HEK293 (cell line): ENCODE measurements around the gene IQCH.
A peak's percentile ranks its signal among the peaks of the same experiment; 100 is the strongest.

Source experiments
- CTCF ChIA-PET: fragments of 350-600 bp; formaldehyde crosslinking; extraction: SDS; loops from one replicate; lab custom pipeline; 2021; ENCODE audit warnings: antibody characterized with exemption; lab: Yijun Ruan, JAX
- POLR2A ChIA-PET: fragments of 300-600 bp; formaldehyde crosslinking; extraction: SDS; loops from one replicate; lab custom pipeline; 2020; ENCODE audit warnings: antibody characterized with exemption, inconsistent platforms; lab: Yijun Ruan, JAX
- H3K27ac ChIP-seq: fragments of 200-500 bp; sonication (Bioruptor generic); 2 replicates; pipeline ENCODE4 v1.5.1; 2014; ENCODE audit warnings: low read depth, low read length, control low read depth, inconsistent platforms; ENCODE audit errors: extremely low read depth
- H3K36me3 ChIP-seq, 2 experiments: fragments of 200-500 bp in 1 of 2; sonication (Bioruptor generic) in 1 of 2; 1 replicate in 1 of 2; 2 replicates in 1 of 2; pipeline ENCODE4 v1.5.1; 2014 to 2017; ENCODE audit warnings: inconsistent platforms in 2 of 2, low read length in 2 of 2; ENCODE audit not compliant: control insufficient read depth in 2 of 2, insufficient read depth in 1 of 2
- H3K4me1 ChIP-seq: fragments of 200-500 bp; sonication (Bioruptor generic); 2 replicates; pipeline ENCODE4 v1.5.1; 2014; ENCODE audit warnings: mild to moderate bottlenecking, low read length, inconsistent platforms; ENCODE audit not compliant: control insufficient read depth, insufficient read depth
- H3K4me3 ChIP-seq: 2 replicates; pipeline ENCODE4 v1.5.1; 2011; ENCODE audit warnings: low read depth, mild to moderate bottlenecking, control low read depth, low read length, moderate library complexity
- H3K9me3 ChIP-seq: fragments of 200-500 bp; sonication (Bioruptor generic); 2 replicates; pipeline ENCODE4 v1.5.1; 2014; ENCODE audit warnings: low read depth, low read length, inconsistent platforms; ENCODE audit not compliant: control insufficient read depth, insufficient read depth
- BCL11B ChIP-seq: fragments of 450-650 bp; formaldehyde crosslinking; IDR thresholded peaks from 2 replicates; pipeline ENCODE4 v1.5.1; 2016; ENCODE audit warnings: low read depth, missing biosample characterization, missing genetic modification characterization
- EGR2 ChIP-seq: fragments of 450-650 bp; formaldehyde crosslinking; IDR thresholded peaks from 2 replicates; pipeline ENCODE4 v1.5.1; 2016; ENCODE audit warnings: low read depth, missing biosample characterization, missing genetic modification characterization
- GLI2 ChIP-seq: fragments of 450-650 bp; formaldehyde crosslinking; IDR thresholded peaks from 2 replicates; pipeline ENCODE4; 2017; ENCODE audit warnings: missing biosample characterization, missing genetic modification characterization, low read depth, borderline replicate concordance
- IKZF3 ChIP-seq: fragments of 450-650 bp; IDR thresholded peaks from 2 replicates; pipeline ENCODE4 v1.5.0; 2018; ENCODE audit warnings: missing biosample characterization, mild to moderate bottlenecking, missing genetic modification characterization, moderate library complexity
- KLF7 ChIP-seq: fragments of 450-650 bp; formaldehyde crosslinking; IDR thresholded peaks from 2 replicates; pipeline ENCODE4 v1.5.1; 2016; ENCODE audit warnings: missing biosample characterization, missing genetic modification characterization, borderline replicate concordance
- SP7 ChIP-seq: fragments of 450-650 bp; formaldehyde crosslinking; IDR thresholded peaks from 2 replicates; pipeline ENCODE4 v1.5.1; 2016; ENCODE audit warnings: missing biosample characterization, missing genetic modification characterization
- ZBTB20 ChIP-seq: fragments of 450-650 bp; formaldehyde crosslinking; IDR thresholded peaks from 2 replicates; pipeline ENCODE4 v1.5.1; 2016; ENCODE audit warnings: missing biosample characterization, missing genetic modification characterization
- ZBTB21 ChIP-seq: fragments of 450-650 bp; formaldehyde crosslinking; IDR thresholded peaks from 2 replicates; pipeline ENCODE4 v1.5.1; 2017; ENCODE audit warnings: missing biosample characterization, missing genetic modification characterization
- ZEB2 ChIP-seq: fragments of 450-650 bp; formaldehyde crosslinking; IDR thresholded peaks from 2 replicates; pipeline ENCODE4 v1.5.1; 2016; ENCODE audit warnings: missing biosample characterization, missing genetic modification characterization
- ZNF16 ChIP-seq: fragments of 450-650 bp; formaldehyde crosslinking; IDR thresholded peaks from 2 replicates; pipeline ENCODE4 v1.5.1; 2016; ENCODE audit warnings: low read depth, missing biosample characterization, missing genetic modification characterization
- ZNF169 ChIP-seq: fragments of 450-650 bp; formaldehyde crosslinking; IDR thresholded peaks from 2 replicates; pipeline ENCODE4 v1.5.1; 2016; ENCODE audit warnings: missing biosample characterization, missing genetic modification characterization
- ZNF202 ChIP-seq: fragments of 450-650 bp; formaldehyde crosslinking; IDR thresholded peaks from 2 replicates; pipeline ENCODE4 v1.5.1; 2016; ENCODE audit warnings: missing biosample characterization, missing genetic modification characterization, borderline replicate concordance
- ZNF366 ChIP-seq: fragments of 450-650 bp; formaldehyde crosslinking; conservative IDR thresholded peaks from 2 replicates; pipeline ENCODE4 v1.5.1; 2016; ENCODE audit warnings: missing biosample characterization, missing genetic modification characterization
- ZNF530 ChIP-seq: fragments of 450-650 bp; formaldehyde crosslinking; IDR thresholded peaks from 2 replicates; pipeline ENCODE4 v1.5.1; 2016; ENCODE audit warnings: low read depth, missing biosample characterization, missing genetic modification characterization
- ZNF600 ChIP-seq: fragments of 450-650 bp; formaldehyde crosslinking; IDR thresholded peaks from 2 replicates; pipeline ENCODE4 v1.5.1; 2016; ENCODE audit warnings: missing biosample characterization, missing genetic modification characterization
- ZNF610 ChIP-seq: fragments of 450-650 bp; formaldehyde crosslinking; IDR thresholded peaks from 2 replicates; pipeline ENCODE4 v1.5.1; 2016; ENCODE audit warnings: missing biosample characterization, missing genetic modification characterization, borderline replicate concordance
- ZNF664 ChIP-seq: fragments of 450-650 bp; formaldehyde crosslinking; IDR thresholded peaks from 2 replicates; pipeline ENCODE4 v1.5.1; 2016; ENCODE audit warnings: missing biosample characterization, missing genetic modification characterization
- ZNF768 ChIP-seq: fragments of 450-650 bp; formaldehyde crosslinking; IDR thresholded peaks from 2 replicates; pipeline ENCODE4 v1.5.1; 2018; ENCODE audit warnings: missing biosample characterization, mild to moderate bottlenecking, missing genetic modification characterization
- ZNF791 ChIP-seq: fragments of 450-650 bp; formaldehyde crosslinking; IDR thresholded peaks from 2 replicates; pipeline ENCODE4 v1.5.1; 2016; ENCODE audit warnings: missing biosample characterization, missing genetic modification characterization
- ZSCAN16 ChIP-seq: fragments of 450-650 bp; formaldehyde crosslinking; IDR thresholded peaks from 2 replicates; pipeline ENCODE4 v1.5.1; 2016; ENCODE audit warnings: missing biosample characterization, missing genetic modification characterization
- TF ChIP-seq, protein P1 (sequence below): fragments of 450-650 bp; formaldehyde crosslinking; IDR thresholded peaks from 2 replicates; pipeline ENCODE4 v1.5.1; 2016; ENCODE audit warnings: missing biosample characterization, missing genetic modification characterization
- TF ChIP-seq, protein P2 (sequence below): fragments of 450-650 bp; formaldehyde crosslinking; IDR thresholded peaks from 2 replicates; pipeline ENCODE4 v1.5.1; 2017; ENCODE audit warnings: missing biosample characterization, missing genetic modification characterization
- TF ChIP-seq, protein P3 (sequence below): fragments of 450-650 bp; formaldehyde crosslinking; IDR thresholded peaks from 2 replicates; pipeline ENCODE4 v1.5.1; 2017; ENCODE audit warnings: missing biosample characterization, missing genetic modification characterization
- TF ChIP-seq, protein P4 (sequence below): fragments of 450-650 bp; formaldehyde crosslinking; IDR thresholded peaks from 2 replicates; pipeline ENCODE4 v1.5.1; 2016; ENCODE audit warnings: missing biosample characterization, missing genetic modification characterization

The IQCH gene

DNA sequence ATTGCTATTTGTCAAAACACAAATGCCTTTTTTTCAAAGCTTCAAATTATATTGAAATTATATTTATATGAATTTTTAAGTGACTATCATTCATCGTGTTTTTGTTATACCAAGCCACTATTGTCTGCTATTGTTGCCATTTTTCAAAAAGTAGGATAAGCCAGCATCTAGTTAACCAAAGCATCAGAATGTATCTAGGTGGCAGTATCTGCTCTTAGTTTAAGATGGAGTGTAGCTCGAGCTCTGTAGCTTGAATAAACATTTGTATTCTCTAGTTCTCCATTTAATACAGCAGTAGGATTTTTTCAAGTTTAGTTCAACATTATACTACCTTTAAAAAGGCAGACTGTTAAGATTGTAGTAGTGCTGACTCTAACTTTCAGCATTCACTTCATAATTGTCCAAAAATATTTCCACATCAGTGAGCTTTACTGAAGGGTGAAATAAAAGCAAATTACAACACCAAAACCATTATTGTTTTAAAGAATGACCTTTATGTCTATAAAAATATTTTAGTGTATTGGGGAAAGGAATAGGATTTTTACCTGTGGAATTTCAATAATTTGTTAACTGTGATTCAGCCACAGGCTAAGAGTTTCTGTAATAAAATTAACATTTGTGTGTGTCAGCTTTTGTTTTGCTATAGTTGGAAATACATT lies 246.7 kb downstream of the IQCH start (continued):
- TF ChIP-seq GLI2 (tag by site-specific recombination) (no peak), ZNF366 (tag by site-specific recombination) (no peak), ZNF610 (tag by site-specific recombination) (no peak), ZNF791 (no peak), ZNF664 (tag by site-specific recombination) (no peak)

DNA sequence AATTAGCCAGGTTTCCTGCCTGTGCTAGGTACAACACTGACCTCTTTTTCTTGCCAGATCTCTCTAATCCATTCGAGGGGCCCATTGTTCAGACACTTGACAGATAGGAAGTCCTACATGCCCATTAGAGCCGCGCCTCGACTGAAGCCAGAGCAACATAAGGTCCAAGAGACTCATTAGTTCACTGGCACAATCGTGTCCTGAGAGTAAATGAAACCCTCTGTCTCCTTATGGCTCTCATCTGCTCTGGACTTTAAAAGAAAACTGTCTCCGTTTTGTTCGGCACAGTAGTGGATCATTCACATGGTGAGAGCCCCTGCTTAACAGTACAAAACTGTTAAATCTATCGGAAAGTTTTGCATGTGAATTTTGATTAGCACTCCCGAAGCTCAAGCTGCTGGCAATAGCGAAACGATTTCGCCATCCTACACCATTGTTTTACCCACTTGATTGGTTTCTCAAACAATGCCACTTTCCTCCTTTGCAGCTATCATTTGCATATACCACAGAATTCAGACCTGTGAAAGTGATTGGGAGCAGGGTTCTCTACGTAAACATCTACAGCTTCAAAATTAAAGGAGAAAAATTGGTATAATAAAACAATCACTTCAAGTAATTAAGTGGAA lies 247.4 kb downstream of the IQCH start:
- TF ChIP-seq IKZF3 = no peak
- TF ChIP-seq ZSCAN16 = no peak
- no peak for TF ChIP-seq ZNF202 (tag by site-specific recombination)
- peak; percentile 24; the same call in 1 of the 2 replicates for TF ChIP-seq ZNF600
- TF ChIP-seq, protein P1, sequence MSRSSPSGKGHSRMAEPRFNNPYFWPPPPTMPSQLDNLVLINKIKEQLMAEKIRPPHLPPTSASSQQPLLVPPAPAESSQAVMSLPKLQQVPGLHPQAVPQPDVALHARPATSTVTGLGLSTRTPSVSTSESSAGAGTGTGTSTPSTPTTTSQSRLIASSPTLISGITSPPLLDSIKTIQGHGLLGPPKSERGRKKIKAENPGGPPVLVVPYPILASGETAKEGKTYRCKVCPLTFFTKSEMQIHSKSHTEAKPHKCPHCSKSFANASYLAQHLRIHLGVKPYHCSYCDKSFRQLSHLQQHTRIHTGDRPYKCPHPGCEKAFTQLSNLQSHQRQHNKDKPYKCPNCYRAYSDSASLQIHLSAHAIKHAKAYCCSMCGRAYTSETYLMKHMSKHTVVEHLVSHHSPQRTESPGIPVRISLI (tag by site-specific recombination) = no peak
- no peak for TF ChIP-seq ZEB2
- TF ChIP-seq KLF7 (tag by site-specific recombination) = no peak
- H3K4me3 ChIP-seq = no peak overlapping the region
- CTCF ChIA-PET = interaction anchor here (0.6 to 4.8 kb wide), 13 partner anchors 9 to 644 kb away, joined by 3 to 25 read pairs (median 3); no protein-coding TSS in a partner anchor
- peaks cover 7% of the 10 kb centered on the region; the same call in 1 of the 2 replicates for H3K4me1 ChIP-seq
- no peak overlapping the region for H3K27ac ChIP-seq
- no peaks in the 10 kb centered on the region for H3K36me3 ChIP-seq
- POLR2A ChIA-PET = interaction anchor here (1.2 kb wide), 1 partner anchor 41 kb away, joined by 3 read pairs; the partner anchor contains the start of gene MAP2K5
- H3K9me3 ChIP-seq = no peaks in the 10 kb centered on the region

DNA sequence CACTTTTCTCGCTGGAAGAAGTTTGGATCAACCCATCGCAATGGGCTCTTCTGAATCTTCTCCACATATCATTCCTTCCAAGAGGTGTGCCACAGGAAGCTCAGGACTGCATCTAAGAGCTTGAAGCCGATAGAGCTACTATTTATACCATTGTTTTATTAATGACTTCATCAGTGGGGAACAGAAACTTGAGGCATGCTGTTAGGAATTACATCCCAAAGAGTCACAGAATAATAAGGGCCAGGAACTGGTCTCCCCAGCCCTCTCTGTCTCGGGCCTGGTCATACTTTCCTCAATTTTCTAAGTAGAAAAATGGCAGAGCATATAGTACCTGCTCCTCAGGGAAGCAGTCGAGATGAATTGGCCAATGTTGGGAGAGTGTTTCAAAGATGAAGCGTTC lies 249.5 kb downstream of the IQCH start:
- H3K9me3 ChIP-seq = no peaks in the 10 kb centered on the region
- CTCF ChIA-PET = interaction anchor here (0.5 to 4.8 kb wide), 3 partner anchors 47 to 332 kb away, joined by 3 to 25 read pairs (median 8); no protein-coding TSS in a partner anchor
- peaks cover 7% of the 10 kb centered on the region; the same call in 1 of the 2 replicates for H3K4me1 ChIP-seq
- H3K36me3 ChIP-seq = no peaks in the 10 kb centered on the region
- no peak overlapping the region for H3K27ac ChIP-seq
- H3K4me3 ChIP-seq = no peak overlapping the region
- POLR2A ChIA-PET = no interaction called here
- TF ChIP-seq EGR2 (tag by site-specific recombination) = no peak
- TF ChIP-seq, protein P2, sequence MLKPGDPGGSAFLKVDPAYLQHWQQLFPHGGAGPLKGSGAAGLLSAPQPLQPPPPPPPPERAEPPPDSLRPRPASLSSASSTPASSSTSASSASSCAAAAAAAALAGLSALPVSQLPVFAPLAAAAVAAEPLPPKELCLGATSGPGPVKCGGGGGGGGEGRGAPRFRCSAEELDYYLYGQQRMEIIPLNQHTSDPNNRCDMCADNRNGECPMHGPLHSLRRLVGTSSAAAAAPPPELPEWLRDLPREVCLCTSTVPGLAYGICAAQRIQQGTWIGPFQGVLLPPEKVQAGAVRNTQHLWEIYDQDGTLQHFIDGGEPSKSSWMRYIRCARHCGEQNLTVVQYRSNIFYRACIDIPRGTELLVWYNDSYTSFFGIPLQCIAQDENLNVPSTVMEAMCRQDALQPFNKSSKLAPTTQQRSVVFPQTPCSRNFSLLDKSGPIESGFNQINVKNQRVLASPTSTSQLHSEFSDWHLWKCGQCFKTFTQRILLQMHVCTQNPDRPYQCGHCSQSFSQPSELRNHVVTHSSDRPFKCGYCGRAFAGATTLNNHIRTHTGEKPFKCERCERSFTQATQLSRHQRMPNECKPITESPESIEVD (tag by site-specific recombination) = no peak
- TF ChIP-seq, all 188 proteins: peak for 0

DNA sequence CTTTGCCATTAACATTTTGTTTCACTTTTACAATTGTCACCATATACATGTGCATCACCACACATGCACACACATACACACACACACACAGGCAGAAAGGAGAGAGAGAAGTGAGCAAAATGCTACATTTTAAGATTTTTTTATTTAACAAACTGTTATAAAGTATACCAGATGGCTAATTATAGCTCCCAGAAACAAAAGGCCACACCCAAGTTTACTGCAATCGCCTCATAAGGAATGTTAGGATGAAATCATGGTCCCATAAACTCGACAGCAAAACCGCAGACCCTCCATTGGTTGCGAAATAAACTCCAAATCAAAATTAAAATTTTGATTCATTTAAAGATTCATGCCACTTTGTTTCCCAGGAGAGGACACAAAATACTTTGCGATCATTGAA lies 250.2 kb downstream of the IQCH start:
- peaks cover 7% of the 10 kb centered on the region; the same call in 1 of the 2 replicates for H3K4me1 ChIP-seq
- H3K4me3 ChIP-seq = no peak overlapping the region

More for the DNA sequence above, 250.2 kb downstream of the IQCH start:
- Histone ChIP-seq H3K9me3 (no peaks in the 10 kb centered on the region), H3K27ac (no peak overlapping the region), H3K36me3 (no peaks in the 10 kb centered on the region)
- ChIA-PET POLR2A (no interaction called here), CTCF (interaction anchor here (4.8 kb wide), 1 partner anchor 48 kb away, joined by 25 read pairs; no protein-coding TSS in a partner anchor)
- TF ChIP-seq ZNF16 (tag by site-specific recombination) (no peak), ZNF768 (no peak), BCL11B (0 out of 2 replicates have a peak, but pooled peaks have one; percentile 18), ZNF169 (tag by site-specific recombination) (0 out of 2 replicates have a peak, but pooled peaks have one; percentile 46), ZNF530 (no peak), ZBTB21 (0 out of 2 replicates have a peak, but pooled peaks have one; percentile 10), ZBTB20 (tag by site-specific recombination) (peak; percentile 24; the same call in 1 of the 2 replicates), SP7 (tag by site-specific recombination) (peak; percentile 75)
- TF ChIP-seq, protein P3, sequence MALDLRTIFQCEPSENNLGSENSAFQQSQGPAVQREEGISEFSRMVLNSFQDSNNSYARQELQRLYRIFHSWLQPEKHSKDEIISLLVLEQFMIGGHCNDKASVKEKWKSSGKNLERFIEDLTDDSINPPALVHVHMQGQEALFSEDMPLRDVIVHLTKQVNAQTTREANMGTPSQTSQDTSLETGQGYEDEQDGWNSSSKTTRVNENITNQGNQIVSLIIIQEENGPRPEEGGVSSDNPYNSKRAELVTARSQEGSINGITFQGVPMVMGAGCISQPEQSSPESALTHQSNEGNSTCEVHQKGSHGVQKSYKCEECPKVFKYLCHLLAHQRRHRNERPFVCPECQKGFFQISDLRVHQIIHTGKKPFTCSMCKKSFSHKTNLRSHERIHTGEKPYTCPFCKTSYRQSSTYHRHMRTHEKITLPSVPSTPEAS (tag by site-specific recombination) = peak; percentile 82
- TF ChIP-seq, protein P4, sequence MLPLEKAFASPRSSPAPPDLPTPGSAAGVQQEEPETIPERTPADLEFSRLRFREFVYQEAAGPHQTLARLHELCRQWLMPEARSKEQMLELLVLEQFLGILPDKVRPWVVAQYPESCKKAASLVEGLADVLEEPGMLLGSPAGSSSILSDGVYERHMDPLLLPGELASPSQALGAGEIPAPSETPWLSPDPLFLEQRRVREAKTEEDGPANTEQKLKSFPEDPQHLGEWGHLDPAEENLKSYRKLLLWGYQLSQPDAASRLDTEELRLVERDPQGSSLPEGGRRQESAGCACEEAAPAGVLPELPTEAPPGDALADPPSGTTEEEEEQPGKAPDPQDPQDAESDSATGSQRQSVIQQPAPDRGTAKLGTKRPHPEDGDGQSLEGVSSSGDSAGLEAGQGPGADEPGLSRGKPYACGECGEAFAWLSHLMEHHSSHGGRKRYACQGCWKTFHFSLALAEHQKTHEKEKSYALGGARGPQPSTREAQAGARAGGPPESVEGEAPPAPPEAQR (tag by site-specific recombination) = no peak
